K562 (cell line): ENCODE results near the gene ZNF474. TPM values are rescaled to one million over a fixed set of nuclear protein-coding genes. Genes with fewer than 3 reads are reported as not detected.

Experiments
- CAMTA2 ChIP-seq: fragments of 250-450 bp; sonication (Bioruptor Pico); conservative IDR thresholded peaks from 2 replicates; pipeline ENCODE4 v1.5.1; 2022
- CBFA2T3 ChIP-seq: fragments of 450-650 bp; IDR thresholded peaks from 2 replicates; pipeline ENCODE4 v1.6.1; 2017
- CEBPB ChIP-seq: fragments of 450-650 bp; IDR thresholded peaks from 2 replicates; pipeline ENCODE4 v1.6.1; 2016; ENCODE audit warnings: missing genetic modification characterization, missing compliant biosample characterization
- DPF2 ChIP-seq: fragments of 450-650 bp; IDR thresholded peaks from 2 replicates; pipeline ENCODE4 v1.6.1; 2016
- FOSL1 ChIP-seq: fragments of 200-800 bp; sonication (Bioruptor generic); conservative IDR thresholded peaks from 2 replicates; pipeline ENCODE4 v1.6.1; 2016; ENCODE audit warnings: missing genetic modification characterization, missing compliant biosample characterization
- MEIS2 ChIP-seq: fragments of 450-650 bp; IDR thresholded peaks from 2 replicates; pipeline ENCODE4 v1.6.1; 2014; ENCODE audit warnings: mild to moderate bottlenecking; ENCODE audit not compliant: partially characterized antibody
- NR0B1 ChIP-seq: fragments of 450-650 bp; IDR thresholded peaks from one replicate; pipeline ENCODE4 v1.6.1; 2018; ENCODE audit warnings: mild to moderate bottlenecking, moderate library complexity; ENCODE audit not compliant: partially characterized antibody
- ZNF280B ChIP-seq: fragments of 250-450 bp; sonication (Bioruptor Pico); IDR thresholded peaks from 2 replicates; pipeline ENCODE4 v1.5.1; 2021; ENCODE audit warnings: mild to moderate bottlenecking
- polyA plus RNA-seq, 8 experiments: library from polyadenylated mRNA; depleted of rRNA in 4 of 8; stranded (reverse) in 5 of 8; unstranded in 3 of 8; fragments of >200 nt; fragmentation: Nextera tagmentation in 2 of 8; fragmentation: Illumina TruSeq in 1 of 8; extraction: Ambion mirVana in 2 of 8; extraction: Trizol in 1 of 8; gene quantifications; 2 replicates each; pipeline versions ENCODE4 v1.2.1 to v1.2.3, GENCODE V29; 2011 to 2014; ENCODE audit warnings: inconsistent platforms in 1 of 8, missing spikeins in 1 of 8
- total RNA-seq, 7 experiments: library from RNA; depleted of rRNA in 6 of 7; stranded (reverse); fragments of >200 nt in 6 of 7; fragmentation: Illumina TruSeq in 2 of 7; extraction: Trizol in 2 of 7; gene quantifications; 2 replicates each; pipeline versions ENCODE4 v1.2.1 to v1.2.3, GENCODE V29; 2011 to 2021; ENCODE audit warnings: low replicate concordance in 1 of 7

Gene ZNF474
- total and polyA plus RNA-seq, 9 of the 15 experiments (the other 6 are each of a cell fraction or from before 2014, with no cell fraction given) = 0.16 to 0.62 (median 0.39) TPM

DNA sequence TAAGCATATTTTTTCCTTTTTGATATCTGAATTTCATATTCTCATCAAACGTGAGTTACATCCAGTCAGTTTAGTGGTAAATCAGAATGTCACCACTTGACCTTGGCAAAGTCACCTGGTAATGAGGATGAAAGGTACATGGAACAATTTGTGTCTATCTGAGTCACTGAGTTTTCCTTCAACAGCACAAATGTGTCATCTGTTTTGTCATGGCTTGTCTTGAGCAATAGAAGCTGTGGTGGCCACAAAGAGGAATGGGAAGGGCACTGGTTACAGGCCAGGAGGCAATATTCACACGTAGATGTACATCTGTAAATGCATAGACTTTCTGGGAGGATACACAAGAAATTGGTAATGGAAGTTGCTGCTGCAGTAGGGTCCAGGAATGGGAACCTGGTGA, 8.4 kb upstream of the ZNF474 start (continued):
- TF ChIP-seq ZNF280B (CRISPR knock-in tag) = no peak
- TF ChIP-seq CEBPB = peak; percentile 82
- TF ChIP-seq NR0B1 = no peak
- TF ChIP-seq MEIS2 = peak; percentile 12
- peak; percentile 49 for TF ChIP-seq DPF2
- peak; percentile 78 for TF ChIP-seq FOSL1 (tag)
- no peak for TF ChIP-seq CAMTA2 (CRISPR knock-in tag)
- TF ChIP-seq CBFA2T3 = 0 out of 2 replicates have a peak, but pooled peaks have one; percentile 19
